CD4-positive, alpha-beta T cell (primary cell): ENCODE measurements around the gene ATG10. TPM values are rescaled to one million over a fixed set of nuclear protein-coding genes. Genes with fewer than 3 reads are reported as not detected.

Source experiments
- ATAC-seq: fragments of 200-7000 bp; cut with Tn5 transposase; one replicate; pipeline ENCODE4 v1.10.0; 2022; ENCODE audit warnings: mild to moderate bottlenecking; ENCODE audit not compliant: poor library complexity
- CTCF ChIA-PET: fragments of 350-600 bp; sonication (Branson Sonifier 250); formaldehyde crosslinking; loops from one replicate; lab custom pipeline; 2021; ENCODE audit warnings: antibody characterized with exemption, inconsistent platforms; lab: Charles Lee
- POLR2A ChIA-PET: fragments of 350-600 bp; sonication (Branson Sonifier 250); formaldehyde crosslinking; loops from one replicate; lab custom pipeline; 2021; ENCODE audit warnings: antibody characterized with exemption, inconsistent platforms; lab: Charles Lee
- DNase-seq, 14 experiments: peaks; one replicate each; pipeline ENCODE4 v3.0.0-alpha.2; 2013 to 2020; ENCODE audit warnings: mixed read lengths in 2 of 14
- H3K27ac ChIP-seq, 2 donors: one replicate each; pipeline versions ENCODE4 v1.5.1 to v1.7.0; 2013; ENCODE audit warnings: low read length in 2 of 2, low read depth in 1 of 2, mild to moderate bottlenecking in 1 of 2
- H3K27me3 ChIP-seq, 2 experiments: 1 replicate in 1 of 2; 2 replicates in 1 of 2; pipeline versions ENCODE4 v1.6.1 to v1.7.0; 2013; ENCODE audit warnings: low read length in 2 of 2, control low read depth in 1 of 2, mild to moderate bottlenecking in 1 of 2, moderate library complexity in 1 of 2; ENCODE audit not compliant: insufficient read depth in 2 of 2, control insufficient read depth in 1 of 2
- H3K36me3 ChIP-seq: one replicate; pipeline ENCODE4 v1.6.1; 2013; ENCODE audit warnings: low read length, control low read depth; ENCODE audit not compliant: insufficient read depth
- H3K4me1 ChIP-seq: one replicate; pipeline ENCODE4 v1.6.1; 2013; ENCODE audit warnings: low read length, control low read depth; ENCODE audit not compliant: insufficient read depth
- H3K4me3 ChIP-seq: one replicate; pipeline ENCODE4 v1.5.1; 2013; ENCODE audit warnings: mild to moderate bottlenecking, low read length, moderate library complexity
- H3K9me3 ChIP-seq, 2 experiments: 1 replicate in 1 of 2; 2 replicates in 1 of 2; pipeline versions ENCODE4 v1.6.1 to v1.7.0; 2013; ENCODE audit warnings: low read length in 2 of 2, mild to moderate bottlenecking in 2 of 2, control low read depth in 1 of 2, moderate library complexity in 1 of 2; ENCODE audit not compliant: control insufficient read depth in 1 of 2, insufficient read depth in 1 of 2
- H3K27ac Mint-ChIP-seq: one replicate; pipeline ENCODE4 v1.8.0; 2020; ENCODE audit warnings: mixed read lengths
- H3K27me3 Mint-ChIP-seq: one replicate; pipeline ENCODE4 v1.8.0; 2021; ENCODE audit warnings: mixed read lengths
- H3K36me3 Mint-ChIP-seq: one replicate; pipeline ENCODE4 v1.8.0; 2021; ENCODE audit warnings: low read depth, mixed read lengths
- H3K4me1 Mint-ChIP-seq: one replicate; pipeline ENCODE4 v1.8.0; 2021; ENCODE audit warnings: low read depth, mixed read lengths
- H3K4me3 Mint-ChIP-seq: one replicate; pipeline ENCODE4 v1.8.0; 2020; ENCODE audit warnings: mild to moderate bottlenecking, mixed read lengths
- H3K9me3 Mint-ChIP-seq: one replicate; pipeline ENCODE4 v1.8.0; 2020; ENCODE audit warnings: mixed read lengths
- intact Hi-C, 2 experiments: fragments of 100-400 bp; cut with DNase I in 1 of 2; cut with micrococcal nuclease in 1 of 2; formaldehyde crosslinking; loops; one replicate each; pipeline versions ENCODE4 v1.15.1 to v1.9.0; 2023 to 2025; cut with DNase I, micrococcal nuclease
- total RNA-seq, 174 experiments: library from RNA in 2 of 174; stranded (reverse) in 2 of 174; gene quantifications; one replicate each; pipeline ENCODE4 v1.2.3 and lab custom pipeline; 2021 to 2026
- TF ChIP-seq, protein P1 (sequence below): fragments of 200-600 bp; IDR thresholded peaks from one replicate; pipeline ENCODE4 v1.8.0; 2022; ENCODE audit warnings: antibody characterized with exemption, mild to moderate bottlenecking

Gene ATG10
- total RNA-seq, 2 experiments from 2014 or later: 4.7 to 5.3 TPM

DNA sequence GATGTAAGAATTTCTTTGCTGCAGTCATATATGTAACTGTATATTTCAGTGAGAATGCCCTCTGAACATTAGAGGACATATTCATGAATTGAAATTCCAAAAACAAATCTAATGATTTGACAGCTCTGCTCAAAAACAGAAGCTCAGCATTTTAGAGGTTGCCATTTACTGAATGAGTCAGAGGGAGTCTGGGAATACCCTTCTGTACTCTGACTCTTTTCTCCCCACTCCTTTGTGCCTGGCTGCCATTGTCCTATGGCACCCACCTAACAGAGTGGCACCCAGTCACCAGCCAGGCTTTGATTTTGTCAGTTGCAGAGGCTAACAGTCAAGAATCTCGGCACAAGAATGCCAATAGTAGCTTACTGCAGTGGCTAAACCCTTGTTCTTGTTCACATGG lies 133.6 kb downstream of the ATG10 start:
- H3K27ac Mint-ChIP-seq: no peak overlapping the region
- no peak for DNase-seq
- Histone ChIP-seq H3K36me3 (no peaks in the 10 kb centered on the region), H3K27me3 (no peaks in the 10 kb centered on the region), H3K27ac (no peak overlapping the region), H3K4me1 (no peaks in the 10 kb centered on the region), H3K9me3 (no peaks in the 10 kb centered on the region), H3K4me3 (no peak overlapping the region)
- peaks cover 24% of the 10 kb centered on the region for H3K4me1 Mint-ChIP-seq
- ChIA-PET POLR2A (no interaction called here), CTCF (no interaction called here)
- no peaks in the 10 kb centered on the region for H3K27me3 Mint-ChIP-seq
- H3K9me3 Mint-ChIP-seq: no peaks in the 10 kb centered on the region
- H3K36me3 Mint-ChIP-seq: no peaks in the 10 kb centered on the region
- TF ChIP-seq, protein P1, sequence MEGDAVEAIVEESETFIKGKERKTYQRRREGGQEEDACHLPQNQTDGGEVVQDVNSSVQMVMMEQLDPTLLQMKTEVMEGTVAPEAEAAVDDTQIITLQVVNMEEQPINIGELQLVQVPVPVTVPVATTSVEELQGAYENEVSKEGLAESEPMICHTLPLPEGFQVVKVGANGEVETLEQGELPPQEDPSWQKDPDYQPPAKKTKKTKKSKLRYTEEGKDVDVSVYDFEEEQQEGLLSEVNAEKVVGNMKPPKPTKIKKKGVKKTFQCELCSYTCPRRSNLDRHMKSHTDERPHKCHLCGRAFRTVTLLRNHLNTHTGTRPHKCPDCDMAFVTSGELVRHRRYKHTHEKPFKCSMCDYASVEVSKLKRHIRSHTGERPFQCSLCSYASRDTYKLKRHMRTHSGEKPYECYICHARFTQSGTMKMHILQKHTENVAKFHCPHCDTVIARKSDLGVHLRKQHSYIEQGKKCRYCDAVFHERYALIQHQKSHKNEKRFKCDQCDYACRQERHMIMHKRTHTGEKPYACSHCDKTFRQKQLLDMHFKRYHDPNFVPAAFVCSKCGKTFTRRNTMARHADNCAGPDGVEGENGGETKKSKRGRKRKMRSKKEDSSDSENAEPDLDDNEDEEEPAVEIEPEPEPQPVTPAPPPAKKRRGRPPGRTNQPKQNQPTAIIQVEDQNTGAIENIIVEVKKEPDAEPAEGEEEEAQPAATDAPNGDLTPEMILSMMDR: no peak
- no peak for ATAC-seq
- intact Hi-C loops: no loop called here
- no peak overlapping the region for H3K4me3 Mint-ChIP-seq

DNA sequence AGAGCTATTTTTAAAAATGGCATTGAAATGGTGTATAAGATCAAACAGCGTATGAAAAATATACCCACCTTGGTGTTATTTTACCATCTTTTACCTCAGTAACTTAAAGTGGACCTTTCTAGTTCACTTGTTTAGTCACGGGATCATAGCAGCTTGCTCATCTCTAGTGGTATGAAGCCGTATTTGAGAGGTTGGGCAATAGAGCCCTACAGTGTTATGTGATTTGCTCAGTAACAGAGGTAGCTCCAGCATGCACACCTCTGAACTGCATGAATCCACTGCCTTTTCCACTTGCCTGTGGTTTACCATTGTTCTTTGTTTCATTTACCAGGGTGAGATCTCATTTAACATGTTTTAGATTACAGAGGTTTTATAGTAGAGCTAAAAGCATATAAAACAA lies 134.4 kb downstream of the ATG10 start:
- no peak overlapping the region for H3K4me3 ChIP-seq
- no peaks in the 10 kb centered on the region for H3K27me3 Mint-ChIP-seq
- H3K9me3 ChIP-seq: no peaks in the 10 kb centered on the region
- H3K27ac Mint-ChIP-seq: no peak overlapping the region
- H3K4me3 Mint-ChIP-seq: no peak overlapping the region
- ATAC-seq (peak; percentile 30), DNase-seq (no peak)
- H3K4me1 ChIP-seq: no peaks in the 10 kb centered on the region
- no peaks in the 10 kb centered on the region for H3K9me3 Mint-ChIP-seq
- ChIA-PET CTCF (no interaction called here), POLR2A (interaction anchor here (0.9 kb wide), 1 partner anchor 327 kb away, joined by 3 read pairs; no protein-coding TSS in a partner anchor)
- no peak overlapping the region for H3K27ac ChIP-seq
- no peaks in the 10 kb centered on the region for H3K36me3 Mint-ChIP-seq
- no peaks in the 10 kb centered on the region for H3K36me3 ChIP-seq
- H3K27me3 ChIP-seq: no peaks in the 10 kb centered on the region
- intact Hi-C loops: no loop called here
- H3K4me1 Mint-ChIP-seq: peaks cover 22% of the 10 kb centered on the region
- TF ChIP-seq, protein P1: no peak

DNA sequence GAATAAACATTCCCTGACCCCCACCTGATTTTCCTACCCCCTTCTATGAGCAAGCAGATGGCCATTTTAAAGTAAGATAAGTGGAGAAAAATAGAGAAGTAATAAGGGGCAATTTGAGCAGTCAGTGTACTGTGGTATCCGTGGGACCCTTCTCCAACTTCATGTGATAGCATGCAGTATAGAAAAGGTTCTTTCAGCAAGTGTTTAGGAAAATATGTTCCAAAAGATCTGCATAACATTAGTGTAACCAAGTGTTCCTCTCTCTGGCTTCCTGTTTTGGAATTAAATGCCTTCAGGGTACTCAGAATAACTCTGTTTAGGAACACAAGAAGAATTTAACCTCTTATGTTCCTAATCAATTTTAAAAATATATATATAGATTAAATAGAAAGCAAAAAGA lies 134.9 kb downstream of the ATG10 start:
- ChIA-PET CTCF (no interaction called here), POLR2A (interaction anchor here (0.9 kb wide), 1 partner anchor 327 kb away, joined by 3 read pairs; no protein-coding TSS in a partner anchor)
- H3K4me3 Mint-ChIP-seq: no peak overlapping the region
- no peak for DNase-seq
- H3K4me1 Mint-ChIP-seq: peaks cover 22% of the 10 kb centered on the region
- Histone ChIP-seq H3K36me3 (no peaks in the 10 kb centered on the region), H3K9me3 (no peaks in the 10 kb centered on the region), H3K4me3 (no peak overlapping the region), H3K27me3 (no peaks in the 10 kb centered on the region), H3K4me1 (no peaks in the 10 kb centered on the region), H3K27ac (no peak overlapping the region)
- H3K27me3 Mint-ChIP-seq: no peaks in the 10 kb centered on the region
- intact Hi-C loops: no loop called here
- TF ChIP-seq, protein P1: no peak
- H3K36me3 Mint-ChIP-seq: no peaks in the 10 kb centered on the region
- no peak for ATAC-seq
- no peak overlapping the region for H3K27ac Mint-ChIP-seq
- H3K9me3 Mint-ChIP-seq: no peaks in the 10 kb centered on the region
